WTC11 (cell line): ENCODE measurements around the gene PTPRK.

ENCODE experiments used
- ATF2 ChIP-seq: sonication (generic); formaldehyde crosslinking; IDR thresholded peaks from 2 replicates; pipeline ENCODE4 v1.8.1; 2022; ENCODE audit warnings: low read depth, missing genetic modification reagents, borderline replicate concordance
- CTCF ChIP-seq: fragments of 200-600 bp; IDR thresholded peaks from 2 replicates; pipeline ENCODE4 v1.8.0; 2022; ENCODE audit warnings: antibody characterized with exemption
- E2F4 ChIP-seq: sonication (generic); formaldehyde crosslinking; IDR thresholded peaks from 2 replicates; pipeline ENCODE4 v1.8.1; 2022; ENCODE audit warnings: low read depth, mild to moderate bottlenecking, moderate library complexity, missing genetic modification reagents, borderline replicate concordance
- ETV6 ChIP-seq: sonication (generic); formaldehyde crosslinking; IDR thresholded peaks from 2 replicates; pipeline ENCODE4 v1.8.1; 2022; ENCODE audit warnings: mild to moderate bottlenecking, missing genetic modification reagents
- NR3C1 ChIP-seq: sonication (generic); formaldehyde crosslinking; conservative IDR thresholded peaks from 2 replicates; pipeline ENCODE4 v1.8.1; 2023; ENCODE audit warnings: low read depth, mild to moderate bottlenecking, missing genetic modification reagents
- TEAD1 ChIP-seq: sonication (generic); formaldehyde crosslinking; IDR thresholded peaks from 2 replicates; pipeline ENCODE4 v1.8.0; 2022; ENCODE audit warnings: mild to moderate bottlenecking, missing genetic modification reagents
- TEAD4 ChIP-seq: sonication (generic); formaldehyde crosslinking; IDR thresholded peaks from 2 replicates; pipeline ENCODE4 v1.8.0; 2022; ENCODE audit warnings: mild to moderate bottlenecking, missing genetic modification reagents
- TP53 ChIP-seq: sonication (generic); formaldehyde crosslinking; IDR thresholded peaks from 2 replicates; pipeline ENCODE4 v1.8.1; 2023; ENCODE audit warnings: mild to moderate bottlenecking, missing genetic modification reagents
- USF2 ChIP-seq: sonication (generic); formaldehyde crosslinking; IDR thresholded peaks from 2 replicates; pipeline ENCODE4 v1.8.1; 2023; ENCODE audit warnings: mild to moderate bottlenecking, missing genetic modification reagents, moderate library complexity
- ZNF232 ChIP-seq: sonication (generic); formaldehyde crosslinking; IDR thresholded peaks from 2 replicates; pipeline ENCODE4 v1.8.0; 2022; ENCODE audit warnings: mild to moderate bottlenecking, missing genetic modification reagents
- TF ChIP-seq, protein P1 (sequence below): sonication (generic); formaldehyde crosslinking; IDR thresholded peaks from 2 replicates; pipeline ENCODE4 v1.8.0; 2022; ENCODE audit warnings: mild to moderate bottlenecking, missing genetic modification reagents
- TF ChIP-seq, protein P2 (sequence below): sonication (generic); formaldehyde crosslinking; IDR thresholded peaks from 2 replicates; pipeline ENCODE4 v1.8.1; 2023; ENCODE audit warnings: mild to moderate bottlenecking, missing genetic modification reagents, moderate library complexity
- TF ChIP-seq, protein P3 (sequence below): sonication (generic); formaldehyde crosslinking; IDR thresholded peaks from 2 replicates; pipeline ENCODE4 v1.8.0; 2022; ENCODE audit warnings: mild to moderate bottlenecking, missing genetic modification reagents

- TF ChIP-seq TEAD4 (CRISPR knock-in tag) (no peak), E2F4 (CRISPR knock-in tag) (no peak), TP53 (CRISPR knock-in tag) (no peak), TEAD1 (no peak), ETV6 (CRISPR knock-in tag) (no peak), ZNF232 (CRISPR knock-in tag) (no peak), ATF2 (CRISPR knock-in tag) (no peak), CTCF (no peak), NR3C1 (CRISPR knock-in tag) (no peak), USF2 (no peak)
- TF ChIP-seq, protein P1, sequence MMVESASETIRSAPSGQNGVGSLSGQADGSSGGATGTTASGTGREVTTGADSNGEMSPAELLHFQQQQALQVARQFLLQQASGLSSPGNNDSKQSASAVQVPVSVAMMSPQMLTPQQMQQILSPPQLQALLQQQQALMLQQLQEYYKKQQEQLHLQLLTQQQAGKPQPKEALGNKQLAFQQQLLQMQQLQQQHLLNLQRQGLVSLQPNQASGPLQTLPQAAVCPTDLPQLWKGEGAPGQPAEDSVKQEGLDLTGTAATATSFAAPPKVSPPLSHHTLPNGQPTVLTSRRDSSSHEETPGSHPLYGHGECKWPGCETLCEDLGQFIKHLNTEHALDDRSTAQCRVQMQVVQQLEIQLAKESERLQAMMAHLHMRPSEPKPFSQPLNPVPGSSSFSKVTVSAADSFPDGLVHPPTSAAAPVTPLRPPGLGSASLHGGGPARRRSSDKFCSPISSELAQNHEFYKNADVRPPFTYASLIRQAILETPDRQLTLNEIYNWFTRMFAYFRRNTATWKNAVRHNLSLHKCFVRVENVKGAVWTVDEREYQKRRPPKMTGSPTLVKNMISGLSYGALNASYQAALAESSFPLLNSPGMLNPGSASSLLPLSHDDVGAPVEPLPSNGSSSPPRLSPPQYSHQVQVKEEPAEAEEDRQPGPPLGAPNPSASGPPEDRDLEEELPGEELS, result no peak
- TF ChIP-seq, protein P2, sequence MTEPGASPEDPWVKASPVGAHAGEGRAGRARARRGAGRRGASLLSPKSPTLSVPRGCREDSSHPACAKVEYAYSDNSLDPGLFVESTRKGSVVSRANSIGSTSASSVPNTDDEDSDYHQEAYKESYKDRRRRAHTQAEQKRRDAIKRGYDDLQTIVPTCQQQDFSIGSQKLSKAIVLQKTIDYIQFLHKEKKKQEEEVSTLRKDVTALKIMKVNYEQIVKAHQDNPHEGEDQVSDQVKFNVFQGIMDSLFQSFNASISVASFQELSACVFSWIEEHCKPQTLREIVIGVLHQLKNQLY, result no peak
- TF ChIP-seq, protein P3, sequence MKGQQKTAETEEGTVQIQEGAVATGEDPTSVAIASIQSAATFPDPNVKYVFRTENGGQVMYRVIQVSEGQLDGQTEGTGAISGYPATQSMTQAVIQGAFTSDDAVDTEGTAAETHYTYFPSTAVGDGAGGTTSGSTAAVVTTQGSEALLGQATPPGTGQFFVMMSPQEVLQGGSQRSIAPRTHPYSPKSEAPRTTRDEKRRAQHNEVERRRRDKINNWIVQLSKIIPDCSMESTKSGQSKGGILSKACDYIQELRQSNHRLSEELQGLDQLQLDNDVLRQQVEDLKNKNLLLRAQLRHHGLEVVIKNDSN (CRISPR knock-in tag), result no peak
These were observed 457.4 kb downstream of the PTPRK start for GRCh38 chr6:128062882-128063603.
